Endothelial cell of umbilical vein (primary cell): ENCODE results near the gene MADCAM1. TPM values are rescaled to one million over a fixed set of nuclear protein-coding genes. Genes with fewer than 3 reads are reported as not detected.

Source experiments
- BruUV-seq: library from RNA; stranded (reverse); fragments of 400-500 nt; replicated peaks from 2 replicates; lab custom pipeline; 2021; lab: Mats Ljungman, UMichigan
- CTCF ChIA-PET: fragments of 300-600, 350-600 bp; sonication (Branson Sonifier 250); formaldehyde crosslinking; loops from one replicate; lab custom pipeline; 2021; ENCODE audit warnings: antibody characterized with exemption, inconsistent platforms; lab: Charles Lee
- POLR2A ChIA-PET: fragments of 300-600, 350-600 bp; sonication (Branson Sonifier 250); formaldehyde crosslinking; loops from one replicate; lab custom pipeline; 2021; ENCODE audit warnings: antibody characterized with exemption, inconsistent platforms; lab: Charles Lee
- DNase-seq: peaks from one replicate; pipeline ENCODE4 v3.0.0-alpha.2; 2011; ENCODE audit warnings: low read depth, low spot score
- FAIRE-seq: peaks from 2 replicates; lab custom pipeline; 2011; peaks lifted over from hg19 to GRCh38; lab: Jason Lieb, UNC
- H2AFZ ChIP-seq: 2 replicates; pipeline ENCODE4 v1.6.0; 2012; ENCODE audit warnings: low read depth, low read length, control low read depth, inconsistent platforms
- H3K27ac ChIP-seq: 2 replicates; pipeline ENCODE4 v1.5.1; 2011; ENCODE audit warnings: low read depth, mild to moderate bottlenecking, control low read depth, low read length, moderate library complexity; ENCODE audit not compliant: insufficient read depth
- H3K27me3 ChIP-seq, 2 experiments: 2 replicates each; pipeline versions ENCODE4 v1.6.0 to v1.6.1; 2011; ENCODE audit warnings: low read length in 2 of 2, mixed read lengths in 1 of 2; ENCODE audit not compliant: control insufficient read depth in 2 of 2, insufficient read depth in 2 of 2
- H3K36me3 ChIP-seq, 2 experiments: 2 replicates in 1 of 2; 3 replicates in 1 of 2; pipeline ENCODE4 v1.5.1; 2011; ENCODE audit warnings: low read length in 2 of 2, mild to moderate bottlenecking in 1 of 2, moderate library complexity in 1 of 2; ENCODE audit not compliant: control insufficient read depth in 2 of 2, insufficient read depth in 2 of 2; ENCODE audit errors: extremely low read depth in 1 of 2
- H3K4me1 ChIP-seq: 3 replicates; pipeline ENCODE4 v1.5.1; 2011; ENCODE audit warnings: mild to moderate bottlenecking, low read length; ENCODE audit not compliant: control insufficient read depth, insufficient read depth; ENCODE audit errors: extremely low read depth
- H3K4me2 ChIP-seq: 2 replicates; pipeline ENCODE4 v1.6.1; 2011; ENCODE audit warnings: low read length, control low read depth, mixed read lengths; ENCODE audit not compliant: insufficient read depth
- H3K4me3 ChIP-seq, 3 experiments: fragments of 200-600 bp in 1 of 3; sonication (generic), shearing (Covaris generic) in 1 of 3; replicated peaks in 1 of 3; 2 replicates each; pipeline ENCODE4 v1.5.1; 2011 to 2016; ENCODE audit warnings: control low read depth in 3 of 3, low read length in 3 of 3, mild to moderate bottlenecking in 2 of 3, inconsistent platforms in 1 of 3, low read depth in 1 of 3, moderate library complexity in 1 of 3; ENCODE audit not compliant: insufficient read depth in 1 of 3
- H3K79me2 ChIP-seq: 2 replicates; pipeline ENCODE4 v1.6.0; 2012; ENCODE audit warnings: low read length, inconsistent platforms; ENCODE audit not compliant: control insufficient read depth, insufficient read depth
- H3K9ac ChIP-seq: replicated peaks from 2 replicates; pipeline ENCODE3; 2011; ENCODE audit warnings: low read length, control low read depth; ENCODE audit not compliant: insufficient read depth; ENCODE audit errors: extremely low read depth
- H3K9me1 ChIP-seq: replicated peaks from 3 replicates; pipeline ENCODE4 v1.6.0; 2011; ENCODE audit warnings: mild to moderate bottlenecking, low read length; ENCODE audit not compliant: control insufficient read depth, insufficient read depth; ENCODE audit errors: extremely low read depth
- H3K9me3 ChIP-seq: replicated peaks from 2 replicates; pipeline ENCODE4 v1.5.1; 2012; ENCODE audit warnings: low read length, inconsistent platforms; ENCODE audit not compliant: control insufficient read depth, insufficient read depth
- H4K20me1 ChIP-seq: replicated peaks from 2 replicates; pipeline ENCODE3; 2011; ENCODE audit warnings: mild to moderate bottlenecking, low read length; ENCODE audit not compliant: control insufficient read depth, insufficient read depth; ENCODE audit errors: extremely low read depth
- EZH2 ChIP-seq: IDR thresholded peaks from 2 replicates; pipeline ENCODE4 v1.6.1; 2012; ENCODE audit warnings: borderline replicate concordance, low read depth, mild to moderate bottlenecking, moderate library complexity, low read length, inconsistent platforms; ENCODE audit not compliant: severe bottlenecking
- FOS ChIP-seq: IDR thresholded peaks from 2 replicates; pipeline ENCODE4 v1.6.1; 2011; ENCODE audit warnings: mild to moderate bottlenecking, low read length, moderate library complexity, borderline replicate concordance; ENCODE audit not compliant: insufficient read depth
- GATA2 ChIP-seq: IDR thresholded peaks from 2 replicates; pipeline ENCODE4 v1.7.0; 2011; ENCODE audit warnings: low read depth, mild to moderate bottlenecking, moderate library complexity, mixed read lengths, low read length; ENCODE audit not compliant: insufficient read length, insufficient read depth
- JUN ChIP-seq: IDR thresholded peaks from 2 replicates; pipeline ENCODE4 v1.6.1; 2011; ENCODE audit warnings: borderline replicate concordance, low read depth; ENCODE audit not compliant: insufficient read length, insufficient read depth
- MYC ChIP-seq: IDR thresholded peaks from one replicate; pipeline ENCODE4 v1.6.1; 2011; ENCODE audit warnings: mild to moderate bottlenecking, low read depth, low read length
- POLR2A ChIP-seq: IDR thresholded peaks from 2 replicates; pipeline ENCODE4 v1.6.1; 2012; ENCODE audit warnings: low read depth, mild to moderate bottlenecking, control low read depth, low read length
- POLR2AphosphoS5 ChIP-seq: IDR thresholded peaks from 2 replicates; pipeline ENCODE4 v1.6.1; 2012; ENCODE audit warnings: low read depth, mild to moderate bottlenecking, control low read depth, low read length, moderate library complexity; ENCODE audit not compliant: insufficient read depth
- dilution Hi-C: fragments of 300-500 bp; cut with MboI; formaldehyde crosslinking; loops from one replicate; pipeline ENCODE4 v1.15.0; 2019; ENCODE audit warnings: low sequenced_read_pairs; ENCODE audit not compliant: extremely low pct_ligation_motif_present
- intact Hi-C: fragments of 100-400 bp; cut with micrococcal nuclease; formaldehyde crosslinking; loops from one replicate; pipeline ENCODE4 v1.10.0; 2022
- polyA plus RNA-seq, 4 experiments: library from polyadenylated mRNA; depleted of rRNA in 3 of 4; stranded (reverse) in 3 of 4; unstranded in 1 of 4; fragments of >200 nt; gene quantifications; 2 replicates each; pipeline versions ENCODE4 v1.2.1 to v1.2.3, GENCODE V29; 2011 to 2012; ENCODE audit warnings: missing spikeins in 1 of 4
- total RNA-seq: library from RNA; stranded (reverse); gene quantifications from 2 replicates; pipeline ENCODE4 v1.2.3, GENCODE V29; 2021
- TF ChIP-seq, protein P1 (sequence below), 2 donors: IDR thresholded peaks; 1 replicate in 1 of 2; 2 replicates in 1 of 2; pipeline ENCODE4 v1.5.1; 2011; ENCODE audit warnings: low read length in 2 of 2, mild to moderate bottlenecking in 2 of 2, moderate library complexity in 2 of 2, control low read depth in 1 of 2, inconsistent platforms in 1 of 2, low read depth in 1 of 2; ENCODE audit not compliant: insufficient read depth in 1 of 2; ENCODE audit errors: extremely low read depth in 1 of 2
- TF ChIP-seq, protein P2 (sequence below): IDR thresholded peaks from 2 replicates; pipeline ENCODE4 v1.6.1; 2011; ENCODE audit not compliant: insufficient read depth, insufficient read length

MADCAM1 gene
- total and polyA plus RNA-seq, 2 donors (not counting 3 experiments of a cell fraction or from before 2014, with no cell fraction given): 0.07 to 0.31 TPM

DNA sequence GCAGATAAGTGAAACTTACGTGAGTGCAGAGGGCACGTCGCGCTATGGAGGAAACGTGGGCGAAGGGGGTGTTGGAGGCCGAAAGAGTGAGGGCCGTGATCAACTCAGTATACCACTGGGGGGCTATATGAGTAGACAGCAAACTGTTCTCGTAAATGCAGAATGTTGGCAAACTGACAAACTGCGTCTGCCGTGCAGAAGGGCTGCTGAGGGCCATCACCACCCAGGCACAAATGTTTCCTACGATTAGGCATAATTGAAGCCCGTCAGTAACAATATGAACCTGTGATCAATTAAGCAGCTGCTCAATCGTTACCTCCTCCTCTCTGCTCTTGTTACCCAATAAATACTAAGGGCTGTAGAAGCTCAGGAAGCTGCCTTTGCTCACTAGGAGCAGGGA lies 17.3 kb upstream of the MADCAM1 start:
- Histone ChIP-seq H2AFZ (no peak overlapping the region), H3K27ac (no peak overlapping the region), H3K4me2 (no peak overlapping the region), H3K27me3 (no peaks in the 10 kb centered on the region), H3K9me1 (no peaks in the 10 kb centered on the region), H3K9me3 (peaks cover 6% of the 10 kb centered on the region), H4K20me1 (no peaks in the 10 kb centered on the region), H3K36me3 (no peaks in the 10 kb centered on the region), H3K4me3 (no peak overlapping the region), H3K4me1 (no peaks in the 10 kb centered on the region), H3K79me2 (no peaks in the 10 kb centered on the region), H3K9ac (no peak overlapping the region)
- no peak for TF ChIP-seq FOS
- no peak for TF ChIP-seq JUN
- TF ChIP-seq, protein P1, sequence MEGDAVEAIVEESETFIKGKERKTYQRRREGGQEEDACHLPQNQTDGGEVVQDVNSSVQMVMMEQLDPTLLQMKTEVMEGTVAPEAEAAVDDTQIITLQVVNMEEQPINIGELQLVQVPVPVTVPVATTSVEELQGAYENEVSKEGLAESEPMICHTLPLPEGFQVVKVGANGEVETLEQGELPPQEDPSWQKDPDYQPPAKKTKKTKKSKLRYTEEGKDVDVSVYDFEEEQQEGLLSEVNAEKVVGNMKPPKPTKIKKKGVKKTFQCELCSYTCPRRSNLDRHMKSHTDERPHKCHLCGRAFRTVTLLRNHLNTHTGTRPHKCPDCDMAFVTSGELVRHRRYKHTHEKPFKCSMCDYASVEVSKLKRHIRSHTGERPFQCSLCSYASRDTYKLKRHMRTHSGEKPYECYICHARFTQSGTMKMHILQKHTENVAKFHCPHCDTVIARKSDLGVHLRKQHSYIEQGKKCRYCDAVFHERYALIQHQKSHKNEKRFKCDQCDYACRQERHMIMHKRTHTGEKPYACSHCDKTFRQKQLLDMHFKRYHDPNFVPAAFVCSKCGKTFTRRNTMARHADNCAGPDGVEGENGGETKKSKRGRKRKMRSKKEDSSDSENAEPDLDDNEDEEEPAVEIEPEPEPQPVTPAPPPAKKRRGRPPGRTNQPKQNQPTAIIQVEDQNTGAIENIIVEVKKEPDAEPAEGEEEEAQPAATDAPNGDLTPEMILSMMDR (IDR thresholded peaks at IDR 0.05; ENCODE audit: extremely low read depth in 1 of 2, insufficient read depth in 1 of 2, low read depth in 1 of 2, low read length in 2 of 2): no peak
- TF ChIP-seq POLR2AphosphoS5: no peak
- no peak for TF ChIP-seq EZH2
- no peak for TF ChIP-seq GATA2
- TF ChIP-seq POLR2A: no peak
- TF ChIP-seq MYC: no peak
- TF ChIP-seq, protein P2, sequence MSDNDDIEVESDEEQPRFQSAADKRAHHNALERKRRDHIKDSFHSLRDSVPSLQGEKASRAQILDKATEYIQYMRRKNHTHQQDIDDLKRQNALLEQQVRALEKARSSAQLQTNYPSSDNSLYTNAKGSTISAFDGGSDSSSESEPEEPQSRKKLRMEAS: no peak
- POLR2A ChIA-PET: no interaction called here
- BruUV-seq: no TSS peak
- dilution Hi-C loops (no loop called here), intact Hi-C loops (no loop called here)
- no peak for DNase-seq
- FAIRE-seq: no peak
- CTCF ChIA-PET: interaction anchor here (0.9 to 2.0 kb wide), 2 partner anchors 28 to 32 kb away, joined by 3 to 6 read pairs; no protein-coding TSS in a partner anchor
